HG02588 (cell line): Measurements from ENCODE around the gene CDC42EP1.
"Not testable (repeated sequence)": the region's sequence is repeated elsewhere in the genome, so short reads cannot be mapped to it uniquely, and the experiment has no call there.

Experiments used
- ATAC-seq: cut with Tn5 transposase; IDR thresholded peaks from one replicate; pipeline ENCODE4 v1.9.1; 2021; ENCODE audit warnings: mild to moderate bottlenecking, moderate library complexity; ENCODE audit not compliant: unreplicated experiment

Gene CDC42EP1

GRCh38 chr22:37533995-37534394 lies 26.3 kb upstream of the CDC42EP1 start:
- no peak for ATAC-seq

- no peak for ATAC-seq
These were observed 25.8 kb upstream of the CDC42EP1 start for GRCh38 chr22:37534445-37534844.

DNA sequence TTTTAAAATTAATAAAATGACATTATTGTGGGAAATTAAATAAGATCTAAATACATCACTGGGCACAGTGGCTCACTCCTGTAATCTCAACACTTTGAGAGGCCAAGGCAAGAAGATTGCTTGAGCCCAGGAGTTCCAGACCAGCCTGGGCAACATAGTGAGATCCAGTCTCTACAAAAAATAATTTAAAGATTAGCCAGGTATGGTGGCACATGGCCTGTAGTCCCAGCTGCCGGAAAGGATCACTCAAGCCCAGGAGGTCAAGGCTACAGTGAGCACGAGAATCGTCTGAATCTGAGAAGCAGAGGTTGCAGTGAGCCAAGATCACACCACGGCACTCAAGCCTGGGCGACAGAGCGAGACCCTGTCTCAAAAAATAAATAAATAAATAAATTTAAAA lies 25.1 kb upstream of the CDC42EP1 start:
- no peak for ATAC-seq

DNA sequence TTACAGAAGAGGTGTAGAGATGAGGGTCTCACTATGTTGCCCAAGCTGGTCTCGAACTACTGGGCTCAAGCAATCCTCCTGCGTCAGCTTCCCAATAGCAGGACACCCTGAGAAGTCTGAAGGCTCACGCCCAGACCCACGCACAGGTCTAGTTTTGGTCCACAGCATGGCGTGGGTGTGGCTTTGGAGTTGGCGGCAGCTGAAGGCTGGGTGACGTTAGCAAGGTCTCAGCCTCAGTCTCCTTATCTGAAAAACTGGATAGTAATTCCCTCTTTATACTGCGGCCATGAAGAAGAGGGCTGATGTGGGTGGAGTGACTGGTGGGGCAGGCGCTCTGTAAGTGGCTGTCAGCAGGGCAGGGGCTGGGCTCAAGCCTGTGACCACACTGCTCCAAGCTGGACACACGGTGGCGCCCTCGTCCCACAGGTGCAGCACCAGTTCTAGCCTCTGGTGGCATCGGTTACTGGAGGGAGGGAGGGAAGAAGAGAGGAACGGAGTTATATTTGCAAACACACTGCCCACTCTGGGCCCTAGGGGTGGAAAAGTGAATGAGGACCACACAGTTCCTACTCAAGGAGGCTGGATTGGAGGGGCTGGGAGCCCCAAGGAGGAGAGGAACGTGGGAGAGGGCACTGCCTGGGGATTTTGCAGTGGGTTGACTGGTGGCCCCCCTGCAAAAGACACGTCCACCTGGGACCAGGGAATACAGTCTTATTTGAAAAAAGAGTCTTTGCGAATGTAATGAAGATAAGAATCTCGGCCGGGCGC lies 21.5 kb upstream of the CDC42EP1 start:
- ATAC-seq, result peak; percentile 81

GRCh38 chr22:37539790-37540189 lies 20.5 kb upstream of the CDC42EP1 start:
- not testable (repeated sequence) for ATAC-seq

GRCh38 chr22:37542416-37542815 lies 17.9 kb upstream of the CDC42EP1 start:
- ATAC-seq, result not testable (repeated sequence)

DNA sequence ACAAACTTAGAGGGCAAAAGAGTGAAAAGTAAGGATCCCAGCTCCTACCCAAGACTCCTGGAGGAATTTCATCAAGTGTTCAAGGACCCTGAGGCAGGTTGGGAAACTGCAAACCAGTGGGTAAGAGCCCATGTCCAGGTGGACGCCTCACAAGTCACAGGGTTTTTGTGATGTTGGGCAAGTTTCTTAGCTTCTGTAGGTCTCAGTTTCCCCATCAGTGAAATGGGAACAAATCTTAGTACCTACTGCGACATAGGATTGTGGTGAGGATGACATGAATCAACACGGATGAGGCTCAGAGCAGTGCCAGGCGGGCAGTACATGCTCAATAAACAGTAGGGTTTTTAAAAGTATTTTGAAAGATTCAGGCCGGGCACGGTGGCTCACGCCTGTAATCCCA lies 17.3 kb upstream of the CDC42EP1 start:
- ATAC-seq, result no peak

GRCh38 chr22:37544955-37545702 lies 15.2 kb upstream of the CDC42EP1 start:
- ATAC-seq, result no peak

DNA sequence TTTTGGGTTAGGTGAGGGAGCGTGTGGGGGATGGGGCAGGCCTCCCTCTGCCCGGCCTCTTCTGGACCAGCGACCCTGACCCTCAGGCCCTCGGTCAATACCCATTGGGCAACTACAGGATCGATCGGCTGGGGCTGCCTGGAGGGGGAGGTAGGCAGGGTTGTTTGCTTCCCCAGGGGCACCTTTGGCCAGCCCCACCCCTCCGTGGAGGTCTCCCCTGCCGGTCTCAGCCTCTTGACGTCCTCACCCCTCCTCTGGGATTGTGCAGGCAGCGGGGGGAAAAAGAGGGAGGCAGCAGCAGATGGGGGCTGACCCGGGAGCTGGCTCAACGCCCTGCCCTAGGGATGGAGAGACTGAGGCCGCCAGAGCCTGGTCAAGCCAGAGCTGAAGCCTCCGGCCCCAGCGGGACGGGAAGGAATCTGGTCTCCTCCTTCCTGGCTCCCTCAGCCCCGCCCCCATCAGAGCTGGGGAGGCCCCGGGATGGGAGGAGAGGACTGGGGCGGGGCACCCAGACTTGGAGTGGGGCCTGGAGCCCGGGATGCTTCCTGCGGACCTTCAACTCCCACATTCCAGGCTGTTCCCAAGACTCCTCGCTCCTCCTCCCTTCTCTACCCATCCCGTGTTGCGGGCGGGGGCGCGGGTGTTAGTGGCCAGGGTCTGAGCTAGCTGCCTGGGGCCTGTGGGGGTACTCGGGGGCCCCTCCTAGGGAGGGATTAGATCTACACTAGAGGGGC lies 14.4 kb upstream of the CDC42EP1 start:
- ATAC-seq, result no peak

- no peak for ATAC-seq
These were observed 13.6 kb upstream of the CDC42EP1 start for GRCh38 chr22:37546437-37547250.

- no peak for ATAC-seq
These were observed 13.0 kb upstream of the CDC42EP1 start for GRCh38 chr22:37547251-37547741.

DNA sequence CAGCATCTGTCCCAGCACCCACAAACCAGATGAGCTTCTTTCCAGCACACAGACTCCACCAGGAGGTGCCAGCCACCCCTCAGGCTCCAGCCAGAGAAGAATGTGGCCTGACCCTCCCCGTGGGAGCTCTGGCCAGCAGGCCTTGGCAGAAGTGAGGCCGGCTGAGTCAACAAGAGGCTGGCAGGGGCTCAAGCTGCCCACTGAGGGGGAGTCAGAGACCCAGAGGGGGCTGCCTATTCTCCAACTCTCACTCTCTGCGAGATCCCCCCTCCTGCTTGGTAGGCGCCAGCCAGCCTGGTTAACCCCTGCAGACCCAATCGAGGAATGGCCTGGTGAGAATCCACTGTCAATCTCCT lies 10.6 kb upstream of the CDC42EP1 start:
- ATAC-seq, result no peak

DNA sequence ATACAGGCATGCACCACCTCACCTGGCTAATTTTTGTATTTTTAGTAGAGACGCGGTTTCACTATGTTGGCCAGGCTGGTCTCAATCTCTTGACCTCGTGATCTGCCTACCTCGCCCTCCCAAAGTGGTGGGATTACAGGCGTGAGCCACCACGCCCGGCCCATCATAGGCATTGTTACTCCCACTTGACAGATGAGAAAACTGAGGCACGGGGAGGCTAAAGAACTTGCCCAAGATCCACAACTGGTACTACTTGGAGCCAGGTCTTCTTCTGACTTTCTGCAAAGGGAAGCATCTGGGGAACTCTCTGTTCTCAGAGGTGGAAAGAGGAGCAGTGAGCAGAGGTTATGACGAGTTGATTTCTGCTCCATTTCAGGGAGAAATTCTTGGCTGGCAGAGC lies 9.4 kb upstream of the CDC42EP1 start:
- not testable (repeated sequence) for ATAC-seq

- ATAC-seq, result no peak
These were observed 8.3 kb upstream of the CDC42EP1 start for GRCh38 chr22:37551981-37552380.

DNA sequence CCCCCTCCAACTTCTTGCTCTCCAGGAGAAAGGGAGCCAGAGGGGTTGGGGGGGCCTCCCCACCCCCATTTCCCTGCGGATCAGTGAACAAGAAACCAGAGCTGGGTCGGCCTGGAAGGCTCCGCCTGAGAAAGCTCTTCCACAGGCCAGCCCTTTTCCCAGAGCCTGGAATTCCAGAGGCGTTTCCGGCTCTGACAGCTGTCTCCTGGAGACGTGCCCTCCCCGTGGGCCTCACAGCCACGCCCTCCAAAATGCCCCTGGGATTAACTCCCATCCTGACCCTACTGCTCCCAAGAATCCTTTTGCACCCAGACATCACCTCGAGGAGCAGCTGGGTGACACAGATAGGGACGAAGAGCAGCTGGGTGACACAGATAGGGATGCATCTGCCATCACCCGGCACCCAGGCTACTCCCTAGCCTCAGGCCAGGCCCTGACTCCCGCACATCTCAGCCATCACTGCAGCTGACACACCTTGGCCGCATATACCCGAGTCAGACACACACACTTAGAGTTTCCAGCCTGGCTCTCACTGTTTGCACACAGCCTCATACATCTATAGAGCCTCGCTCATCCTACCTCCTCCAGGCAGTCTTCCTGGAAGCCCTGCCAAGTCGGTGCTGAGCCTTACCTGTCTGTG lies 7.6 kb upstream of the CDC42EP1 start:
- ATAC-seq, result no peak

DNA sequence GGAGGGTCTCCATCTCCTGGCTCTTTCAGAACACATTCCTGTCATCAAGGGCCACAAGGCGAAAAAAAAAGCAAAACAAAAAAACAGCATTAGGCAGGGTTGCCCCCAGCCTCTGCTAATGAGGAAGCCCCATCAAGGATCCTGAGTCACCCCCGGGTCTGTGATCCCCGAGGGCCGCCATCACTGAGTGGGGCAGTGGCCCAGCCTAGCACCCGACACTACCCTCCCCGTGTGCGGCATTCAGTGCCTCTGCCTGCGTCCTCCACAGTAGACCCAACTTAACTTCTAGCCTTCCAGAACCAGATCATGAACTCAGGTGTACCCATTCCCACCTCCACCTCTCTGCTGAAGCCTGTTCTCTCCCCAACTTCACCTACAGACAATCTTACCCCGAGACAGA lies 6.6 kb upstream of the CDC42EP1 start:
- ATAC-seq, result no peak

DNA sequence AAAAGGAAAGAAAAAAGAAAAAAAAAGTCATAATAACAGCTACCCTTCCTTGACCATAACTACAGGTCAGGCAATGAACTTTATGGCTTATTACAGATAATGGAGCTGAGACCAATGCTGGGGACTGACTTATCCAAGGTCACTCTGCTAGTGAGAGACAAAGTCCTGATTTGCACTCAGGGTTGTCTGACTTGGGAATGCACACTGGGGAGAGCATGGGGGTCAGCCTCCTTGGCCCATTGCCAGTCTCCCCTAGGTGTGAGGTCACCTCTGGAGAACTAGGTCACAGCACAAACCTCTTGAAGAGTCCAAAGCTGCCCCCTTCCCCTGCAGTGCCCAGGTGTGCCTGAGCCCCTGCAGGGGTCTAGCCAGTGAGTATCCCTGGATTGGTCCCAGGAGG lies 5.3 kb upstream of the CDC42EP1 start:
- no peak for ATAC-seq

DNA sequence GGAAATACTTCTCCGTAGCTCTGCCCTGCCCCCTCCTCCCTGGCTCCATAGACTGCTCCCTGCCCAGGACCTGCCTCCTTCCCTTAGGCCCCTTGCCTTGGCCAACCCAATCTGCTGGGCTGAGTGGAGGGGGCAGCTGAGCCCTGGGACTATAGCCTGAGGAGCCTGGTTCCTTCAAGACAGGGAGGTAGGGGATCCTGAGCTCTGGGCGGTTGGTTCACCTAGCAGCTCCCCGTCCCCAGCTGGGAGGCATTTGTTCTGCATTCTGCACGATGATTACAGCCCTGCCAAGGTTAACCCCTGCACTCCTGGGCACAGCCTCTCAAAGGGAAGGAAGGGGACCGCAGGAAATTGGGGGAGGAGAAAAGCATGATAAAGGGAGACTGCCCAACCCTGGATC lies 3.6 kb upstream of the CDC42EP1 start:
- no peak for ATAC-seq

GRCh38 chr22:37557321-37558001 lies 2.8 kb upstream of the CDC42EP1 start:
- no peak for ATAC-seq

DNA sequence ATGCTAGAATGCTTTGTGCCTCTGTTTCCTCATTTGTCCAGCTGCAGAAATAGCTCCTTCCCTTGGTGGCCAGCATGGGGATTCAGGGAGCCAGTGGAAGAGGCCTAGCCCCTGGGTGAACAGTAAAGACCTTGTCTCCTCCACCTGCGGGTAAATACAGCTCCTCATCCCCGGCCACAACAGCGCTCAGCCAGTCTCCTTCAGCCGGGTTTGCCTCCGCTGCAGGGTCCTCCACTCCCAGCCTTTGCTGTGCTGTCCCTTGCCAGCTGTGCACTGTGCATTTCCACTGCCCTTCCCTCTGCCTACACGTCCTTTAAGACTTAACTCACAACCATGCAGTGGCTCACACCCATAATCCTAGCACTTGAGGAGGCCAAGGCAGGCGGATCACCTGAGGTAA lies 1.5 kb upstream of the CDC42EP1 start:
- ATAC-seq, result no peak
